GM19025 (cell line): ENCODE data around the gene FAAP20.

Experiments
- ATAC-seq: cut with Tn5 transposase; IDR thresholded peaks from one replicate; pipeline ENCODE4 v1.9.1; 2021; ENCODE audit warnings: mild to moderate bottlenecking, low read depth, moderate library complexity; ENCODE audit not compliant: unreplicated experiment

FAAP20 gene

GRCh38 chr1:2197707-2198165, 3.2 kb upstream of the FAAP20 start:
- ATAC-seq, result no peak

DNA sequence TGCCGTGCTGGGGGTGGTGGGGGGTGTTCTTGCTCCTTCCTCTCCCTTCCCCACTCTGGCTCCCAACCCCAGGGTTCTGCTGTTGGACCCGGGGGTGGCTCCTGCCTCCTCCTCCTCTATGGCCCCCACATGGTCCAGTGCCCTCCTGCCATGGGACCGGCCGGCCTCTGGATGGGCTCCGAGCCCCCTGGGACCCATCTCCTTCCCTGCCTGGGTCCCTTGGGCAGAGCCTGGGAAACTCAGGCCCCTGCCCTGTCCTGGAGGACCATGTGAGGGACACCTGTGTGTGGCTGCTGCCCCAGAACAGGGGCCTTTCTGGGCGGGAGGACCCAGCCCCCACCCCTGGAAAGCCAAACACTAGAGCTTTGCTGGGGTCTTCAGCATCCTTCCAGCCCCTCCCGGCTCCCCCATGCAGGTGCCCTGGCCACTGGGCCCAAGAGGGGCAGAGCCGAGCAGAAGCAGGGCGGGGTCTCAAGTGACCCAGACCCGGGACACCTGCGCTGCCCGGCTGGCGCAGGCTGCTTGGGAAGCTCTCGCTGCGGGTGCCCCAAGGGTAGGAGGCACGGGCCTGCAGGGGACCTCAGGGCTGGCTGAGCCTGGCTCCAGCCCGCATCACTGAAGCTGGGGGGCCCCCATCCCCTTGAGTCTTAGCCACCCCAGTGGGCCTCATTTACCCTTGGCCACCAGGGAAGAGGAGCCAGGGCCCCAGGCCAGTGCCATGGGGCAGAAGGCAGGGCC, 2.5 kb upstream of the FAAP20 start:
- no peak for ATAC-seq

DNA sequence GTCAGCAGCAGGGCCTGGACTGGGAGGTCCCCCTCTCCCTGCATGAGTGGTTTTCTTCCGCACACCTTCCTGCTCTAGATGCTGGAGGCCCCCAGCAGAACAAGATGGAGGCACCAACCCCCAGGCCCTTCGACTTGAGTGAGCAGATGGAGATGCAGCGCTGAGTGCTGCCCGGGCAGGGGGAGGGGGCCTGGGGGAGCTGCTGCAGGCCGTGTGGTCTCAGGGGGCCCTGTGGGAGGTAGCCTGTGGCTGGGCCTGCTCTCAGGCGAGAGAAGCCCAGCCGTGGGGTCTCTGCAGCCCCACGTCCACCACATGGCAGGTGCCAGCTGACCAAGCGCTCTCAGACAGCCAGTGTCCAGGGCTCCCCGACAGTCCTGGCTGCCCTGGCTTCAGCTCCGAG, 1.2 kb upstream of the FAAP20 start:
- ATAC-seq, result no peak

DNA sequence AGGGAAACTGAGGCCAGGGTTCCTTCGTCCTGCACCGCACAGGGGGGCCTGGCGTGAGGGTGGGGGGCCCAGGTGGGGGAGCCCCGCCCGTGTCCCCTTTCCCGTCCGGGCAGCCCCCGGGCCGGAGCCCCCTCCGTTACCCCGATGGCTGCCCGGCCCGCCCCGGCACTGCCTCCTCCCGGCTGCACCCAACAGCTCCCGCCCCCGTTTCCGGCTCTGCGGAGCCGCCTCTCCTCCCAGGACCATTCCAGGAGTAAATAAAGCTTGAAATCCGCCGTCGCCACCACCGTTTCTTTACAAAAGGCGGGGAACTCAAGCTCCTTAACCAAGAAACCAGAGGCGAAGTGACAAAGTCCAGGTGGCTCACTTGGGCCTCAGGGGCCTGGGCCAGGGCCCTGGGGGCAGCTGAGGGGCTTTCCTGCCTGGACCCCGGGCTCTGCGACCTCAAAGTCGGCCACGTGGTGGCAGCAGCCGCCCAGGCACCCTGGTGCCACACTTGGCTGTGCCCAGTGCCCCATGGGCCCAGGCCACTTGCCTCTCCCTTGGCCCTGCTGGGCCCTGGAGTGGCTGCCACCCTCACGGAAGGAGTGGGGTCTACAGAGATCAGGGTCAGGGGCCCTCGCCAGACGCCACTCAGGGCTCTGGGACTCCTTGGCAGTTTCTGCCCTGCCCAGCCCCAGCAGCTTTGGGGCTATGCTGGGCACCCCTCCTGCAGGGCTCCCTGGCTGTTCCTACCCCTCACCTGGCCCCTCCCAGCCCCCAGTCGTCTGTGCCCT, 514 bp upstream of the FAAP20 start:
- ATAC-seq, result peak; percentile 54

- no peak for ATAC-seq
These were observed 874 bp downstream of the FAAP20 start for GRCh38 chr1:2193514-2194281.

- no peak for ATAC-seq
These were observed 2.3 kb downstream of the FAAP20 start for GRCh38 chr1:2192031-2192995.

- ATAC-seq, result no peak
These were observed 4.0 kb downstream of the FAAP20 start for GRCh38 chr1:2190491-2190976.

DNA sequence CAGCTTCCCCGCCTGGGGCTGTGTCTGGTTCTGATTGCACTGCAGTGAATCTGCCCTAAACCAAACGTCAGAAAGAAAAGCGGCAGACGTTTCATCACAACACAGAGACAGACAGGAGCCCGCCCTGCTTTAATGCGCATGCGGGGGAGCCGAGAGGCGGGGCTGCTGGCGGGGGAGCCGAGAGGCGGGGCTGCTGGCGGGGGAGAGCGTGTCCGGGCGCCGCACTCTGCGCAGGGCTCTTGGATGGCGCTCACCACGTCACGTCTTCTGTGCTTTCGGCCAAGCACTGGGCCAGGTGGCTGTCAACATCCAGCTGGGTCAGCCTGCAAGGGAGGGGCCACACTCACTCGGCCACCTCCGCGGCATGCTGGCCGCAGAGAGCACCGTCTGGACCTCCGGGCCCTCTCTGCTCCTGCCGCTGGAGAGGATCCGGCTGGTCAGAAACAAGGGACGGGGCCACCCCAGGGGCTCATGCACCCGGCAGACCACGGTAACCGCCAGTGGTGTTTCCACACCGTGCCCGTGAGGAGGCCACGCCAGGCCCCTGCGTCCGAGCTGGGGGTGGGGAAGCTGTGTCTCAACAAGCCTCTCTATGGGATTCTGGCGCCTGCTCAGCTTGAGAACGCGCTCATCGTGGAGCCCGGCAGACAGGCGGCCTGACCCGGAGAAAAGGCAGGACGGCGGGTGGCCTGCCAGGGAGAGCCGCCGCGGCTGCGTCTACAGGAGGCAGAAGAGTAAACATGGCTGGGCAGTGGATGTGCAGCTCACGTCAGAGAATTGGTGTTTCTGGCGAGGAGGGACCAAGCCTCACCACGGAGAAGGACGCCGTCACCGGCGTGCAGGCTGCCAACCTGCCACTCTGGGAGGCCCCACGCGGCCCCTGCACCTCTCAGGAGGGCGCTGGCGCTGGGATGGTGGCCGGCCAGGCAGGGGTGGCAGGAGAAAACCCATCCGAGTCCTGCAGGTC, 4.8 kb downstream of the FAAP20 start:
- ATAC-seq, result peak; percentile 80

DNA sequence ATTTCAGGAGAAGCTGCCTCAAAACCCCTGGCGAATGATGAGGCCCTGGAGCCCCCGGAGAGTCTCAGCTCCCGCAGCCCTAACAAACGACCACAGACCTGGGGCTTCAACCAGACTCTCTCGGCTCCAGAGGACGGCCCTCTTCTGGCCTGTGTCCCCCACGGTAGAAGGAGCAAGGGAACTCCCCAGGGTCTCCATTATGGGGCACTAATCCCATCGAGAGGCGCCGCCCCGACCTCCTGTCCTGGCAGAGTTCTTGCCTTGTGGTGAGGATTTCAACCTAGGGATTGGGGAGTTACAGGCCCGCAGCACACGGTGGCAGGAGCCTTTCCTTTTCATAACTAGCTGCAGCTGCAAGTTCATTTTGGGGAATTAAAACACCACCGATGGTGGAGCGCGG, 6.2 kb downstream of the FAAP20 start:
- ATAC-seq, result no peak

DNA sequence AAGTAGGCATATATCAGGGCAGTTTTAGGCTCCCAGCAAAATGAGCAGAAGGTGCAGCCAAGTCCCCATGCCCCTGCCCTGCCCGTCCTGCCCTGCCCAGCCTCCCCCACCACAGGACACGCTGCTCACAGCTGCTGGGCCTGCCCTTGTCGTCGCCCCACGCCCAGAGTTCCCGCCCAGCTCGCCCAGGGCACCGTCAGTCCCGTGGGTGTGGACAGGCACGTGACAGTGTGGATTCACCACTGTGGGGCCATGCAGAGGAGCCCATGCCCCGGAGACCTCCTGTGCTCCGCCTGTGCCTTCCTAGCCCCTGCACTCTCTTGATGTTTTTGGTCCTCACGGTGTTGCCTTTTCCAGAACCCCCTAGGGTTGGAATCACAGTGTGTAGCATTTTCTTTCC, 7.0 kb downstream of the FAAP20 start:
- ATAC-seq, result no peak

GRCh38 chr1:2186901-2187300, 7.7 kb downstream of the FAAP20 start:
- no peak for ATAC-seq

GRCh38 chr1:2185880-2186855, 8.4 kb downstream of the FAAP20 start:
- no peak for ATAC-seq

GRCh38 chr1:2184934-2185333, 9.6 kb downstream of the FAAP20 start:
- ATAC-seq, result no peak

DNA sequence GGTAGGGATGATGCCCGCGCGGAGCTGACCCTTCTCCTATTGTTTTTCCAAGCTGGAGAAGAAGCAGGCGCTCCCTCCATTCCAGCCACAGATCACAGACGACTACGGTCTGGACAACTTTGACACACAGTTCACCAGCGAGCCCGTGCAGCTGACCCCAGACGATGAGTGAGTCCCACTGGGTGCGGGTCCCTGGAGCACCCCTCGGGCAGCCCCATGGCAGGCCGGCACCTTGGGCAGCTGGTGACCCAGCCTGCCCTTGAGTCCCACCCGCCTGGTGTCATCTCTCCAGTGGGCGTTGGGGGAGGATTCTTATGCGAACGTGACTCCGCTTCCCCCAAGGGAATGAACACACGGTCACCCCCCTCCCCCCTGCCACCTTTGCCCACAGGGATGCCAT, 10.0 kb downstream of the FAAP20 start:
- ATAC-seq, result no peak

DNA sequence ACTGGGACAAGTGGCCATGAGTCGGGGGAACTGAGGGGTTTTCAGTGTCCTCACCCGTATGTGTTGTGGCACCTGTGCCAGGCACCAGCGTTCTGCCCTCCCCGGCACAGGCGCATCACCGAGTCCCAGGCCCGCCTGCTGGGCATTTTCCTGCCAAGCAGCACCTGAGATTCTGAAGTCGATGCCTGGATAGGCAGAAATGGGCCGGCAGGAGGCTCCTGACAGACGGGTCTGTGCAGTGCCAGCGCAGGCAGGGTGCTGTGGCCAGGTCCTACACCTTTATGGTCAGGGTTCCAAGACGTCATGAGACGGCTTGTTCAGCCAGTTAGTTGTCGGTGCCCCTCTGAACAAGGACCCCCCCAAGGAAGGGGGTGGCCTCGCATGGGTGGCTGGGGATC, 10.6 kb downstream of the FAAP20 start:
- no peak for ATAC-seq

DNA sequence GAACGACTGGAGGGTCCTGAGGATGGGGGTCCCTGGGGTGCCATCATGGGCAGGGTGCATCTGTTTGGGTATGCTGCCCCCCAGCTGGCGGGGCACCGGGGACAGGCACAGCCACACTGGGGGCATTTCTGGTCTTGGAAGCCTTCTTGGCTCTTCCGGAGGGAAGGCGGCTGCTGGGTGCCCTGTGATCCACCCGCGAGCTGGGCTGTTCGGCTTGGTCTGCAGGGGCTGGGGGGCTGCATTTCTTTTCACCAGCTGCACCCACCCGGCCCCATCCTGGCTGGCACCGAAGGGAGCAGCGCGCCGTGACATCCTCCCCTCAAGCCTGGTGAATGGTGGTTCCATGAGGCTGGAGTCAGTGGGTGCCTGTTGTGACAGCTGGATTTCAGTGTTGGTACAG, 12.2 kb downstream of the FAAP20 start:
- ATAC-seq, result no peak

DNA sequence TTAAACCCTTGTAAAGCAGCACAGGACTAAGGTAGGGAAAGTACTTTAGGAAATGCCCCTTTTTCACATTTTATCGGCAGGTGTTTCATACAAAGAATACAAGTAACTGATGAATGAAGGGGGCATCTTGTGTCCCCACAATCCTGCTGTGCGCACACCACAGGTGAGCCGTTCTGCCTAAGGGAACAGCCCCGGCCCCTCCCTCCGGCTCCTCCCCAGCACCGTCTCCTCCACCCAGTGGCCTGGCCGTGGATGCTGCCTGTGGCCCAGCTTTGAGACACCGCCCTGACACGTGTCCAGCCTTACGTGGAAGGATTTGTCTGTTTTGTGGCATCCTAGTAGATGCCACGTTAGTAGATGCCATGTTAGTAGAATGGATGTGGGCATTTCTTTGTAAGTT, 12.8 kb downstream of the FAAP20 start:
- no peak for ATAC-seq

- no peak for ATAC-seq
These were observed 13.3 kb downstream of the FAAP20 start for GRCh38 chr1:2181271-2181670.
